GM18517 (cell line): ENCODE data around the gene ESPL1.

ENCODE experiments used
- ATAC-seq: cut with Tn5 transposase; IDR thresholded peaks from one replicate; pipeline ENCODE4 v1.9.1; 2021; ENCODE audit warnings: mild to moderate bottlenecking, moderate library complexity; ENCODE audit not compliant: unreplicated experiment

Gene ESPL1

DNA sequence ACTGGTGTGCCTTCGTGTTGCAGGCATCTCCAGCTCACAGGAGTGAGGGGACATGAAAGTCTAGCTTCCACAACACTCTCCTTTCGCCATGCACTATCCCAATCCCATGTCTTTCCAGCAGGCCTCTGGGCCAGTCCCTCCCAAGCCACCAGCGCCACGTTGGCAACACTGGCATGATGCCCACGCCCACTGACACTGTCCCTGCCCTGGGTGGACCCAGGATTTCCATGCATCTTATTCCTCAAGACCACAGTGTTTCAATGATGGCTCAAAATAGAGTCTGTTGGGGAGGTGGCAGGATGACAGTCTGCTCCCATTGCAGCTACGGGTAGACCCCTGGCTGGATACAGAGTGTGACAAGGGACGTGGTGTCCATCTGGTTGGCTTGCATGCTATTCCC lies 65.7 kb downstream of the ESPL1 start:
- ATAC-seq: no peak

- ATAC-seq: no peak
Measured at GRCh38 chr12:53334822-53335221, 66.7 kb downstream of the ESPL1 start.

DNA sequence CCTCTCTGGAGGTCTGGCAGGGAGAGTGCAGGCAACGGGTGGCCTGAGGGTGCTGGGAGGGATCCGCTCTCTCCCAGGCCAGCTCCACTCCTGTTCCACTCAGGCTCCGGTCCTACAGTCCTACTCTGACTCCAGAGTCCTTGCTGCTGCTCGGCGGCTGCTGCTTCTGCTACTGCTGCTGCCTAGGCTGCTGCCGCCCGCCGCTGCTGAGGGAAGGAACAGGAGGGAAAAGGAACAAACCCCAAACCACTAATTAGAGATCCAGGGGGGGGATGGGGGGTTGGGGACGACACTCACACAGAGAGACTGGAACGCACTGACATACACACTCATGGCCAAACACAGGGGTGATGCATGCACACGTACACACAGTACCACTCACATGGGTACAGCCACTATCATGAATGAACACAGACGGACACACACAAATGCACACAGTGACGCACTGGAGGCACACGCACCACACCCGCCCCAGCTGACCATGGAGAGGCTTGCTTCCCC lies 68.1 kb downstream of the ESPL1 start, which contains the start of gene SP7:
SP7 (minus strand) TSS at position 174 of the 501 bp plus-strand sequence. CDS start 708 bp downstream, outside the sequence.
- no peak for ATAC-seq

- no peak for ATAC-seq
Measured at GRCh38 chr12:53338017-53338416, 69.9 kb downstream of the ESPL1 start.

DNA sequence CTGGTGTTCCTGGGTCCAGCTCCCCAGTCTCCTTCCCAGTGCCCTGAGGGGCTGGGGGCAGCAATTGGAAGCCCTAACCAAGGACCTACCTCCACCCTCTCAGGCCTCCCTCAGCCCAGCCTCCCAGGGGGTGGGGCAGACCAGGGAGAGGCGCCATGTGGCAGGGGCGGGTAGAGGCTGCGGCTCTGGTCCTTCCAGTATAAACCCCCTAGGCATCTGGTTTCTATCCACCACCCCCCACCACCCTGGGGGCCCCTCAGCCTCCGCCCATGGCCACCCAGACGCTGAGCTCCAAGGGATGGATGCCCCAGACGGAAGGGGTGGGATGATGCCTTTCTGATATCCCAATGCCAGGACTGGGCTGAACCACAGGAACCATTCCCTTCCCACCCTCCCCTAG lies 70.8 kb downstream of the ESPL1 start:
- ATAC-seq: no peak

- no peak for ATAC-seq
Measured at GRCh38 chr12:53340398-53340797, 72.3 kb downstream of the ESPL1 start.
